Upper lobe of left lung (tissue), 6 donors: ENCODE results near the gene CTBP2. TPM values are rescaled to one million over a fixed set of nuclear protein-coding genes. Genes with fewer than 3 reads are reported as not detected.

ENCODE experiments used
- ATAC-seq, 2 donors: fragments of 200-7000 bp; cut with Tn5 transposase; one replicate each; pipeline ENCODE4 v1.9.1; 2022; ENCODE audit warnings: mild to moderate bottlenecking in 2 of 2, moderate library complexity in 2 of 2; ENCODE audit not compliant: low FRiP score in 2 of 2
- DNase-seq, 2 donors: peaks; one replicate each; pipeline ENCODE4 v3.0.0-alpha.2; 2019 to 2020
- H3K27ac ChIP-seq, 4 donors: fragments of 200-600 bp; sonication (generic); one replicate each; pipeline ENCODE4 v1.5.1; 2016 to 2019
- H3K27me3 ChIP-seq, 4 donors: fragments of 200-600 bp; sonication (generic); one replicate each; pipeline ENCODE4 v1.5.1; 2017 to 2019
- H3K36me3 ChIP-seq, 4 donors: fragments of 200-600 bp; sonication (generic); one replicate each; pipeline ENCODE4 v1.5.1; 2016 to 2019
- H3K4me1 ChIP-seq, 4 donors: fragments of 200-600 bp; sonication (generic); one replicate each; pipeline ENCODE4 v1.5.1; 2018 to 2019
- H3K4me3 ChIP-seq, 4 donors: fragments of 200-600 bp; sonication (generic); one replicate each; pipeline ENCODE4 v1.5.1; 2017 to 2019; ENCODE audit warnings: mild to moderate bottlenecking in 2 of 4, moderate library complexity in 1 of 4
- H3K9me3 ChIP-seq, 4 donors: fragments of 200-600 bp; sonication (generic); one replicate each; pipeline ENCODE4 v1.5.1; 2018 to 2019
- EP300 ChIP-seq, 4 donors: sonication (generic); formaldehyde crosslinking; IDR thresholded peaks; one replicate each; pipeline ENCODE4 v1.5.1; 2017; ENCODE audit warnings: antibody characterized with exemption in 4 of 4, control low read depth in 2 of 4
- POLR2A ChIP-seq, 4 donors: fragments of 450-650 bp; IDR thresholded peaks; one replicate each; pipeline ENCODE4 v1.5.1; 2016 to 2017; ENCODE audit warnings: antibody characterized with exemption in 4 of 4, mild to moderate bottlenecking in 2 of 4
- POLR2AphosphoS5 ChIP-seq, 2 donors: sonication (generic); formaldehyde crosslinking; IDR thresholded peaks; one replicate each; pipeline ENCODE4 v1.5.1; 2017; ENCODE audit warnings: antibody characterized with exemption in 2 of 2
- WGBS, 2 donors: methylation state at CpG; one replicate each; pipeline ENCODE4 v1.1.5; 2017 to 2018; 5-methylcytosine and 5-hydroxymethylcytosine counted together
- total RNA-seq, 6 donors: library from RNA; depleted of rRNA in 4 of 6; stranded (reverse); fragments of >200 nt in 4 of 6; gene quantifications; one replicate each; pipeline versions ENCODE4 v1.1.0 to v1.2.1, GENCODE V29; 2016 to 2021
- TF ChIP-seq, protein P1 (sequence below), 6 experiments: fragments of 450-650 bp in 4 of 6; fragments of 200-600 bp in 2 of 6; sonication (generic) in 2 of 6; IDR thresholded peaks; one replicate each; pipeline ENCODE4 v1.5.1; 2016 to 2019; ENCODE audit warnings: antibody characterized with exemption in 6 of 6
- donor health status: DM: no; HTN: no; CAD: no; lungs with moderate emphysema.
- donor health status: DM: no; HTN: yes; CAD: no; lungs with severe emphysema.

CTBP2 gene
- total RNA-seq, 6 donors from 2014 or later: 47.1 to 82.5 (median 59.7) TPM

DNA sequence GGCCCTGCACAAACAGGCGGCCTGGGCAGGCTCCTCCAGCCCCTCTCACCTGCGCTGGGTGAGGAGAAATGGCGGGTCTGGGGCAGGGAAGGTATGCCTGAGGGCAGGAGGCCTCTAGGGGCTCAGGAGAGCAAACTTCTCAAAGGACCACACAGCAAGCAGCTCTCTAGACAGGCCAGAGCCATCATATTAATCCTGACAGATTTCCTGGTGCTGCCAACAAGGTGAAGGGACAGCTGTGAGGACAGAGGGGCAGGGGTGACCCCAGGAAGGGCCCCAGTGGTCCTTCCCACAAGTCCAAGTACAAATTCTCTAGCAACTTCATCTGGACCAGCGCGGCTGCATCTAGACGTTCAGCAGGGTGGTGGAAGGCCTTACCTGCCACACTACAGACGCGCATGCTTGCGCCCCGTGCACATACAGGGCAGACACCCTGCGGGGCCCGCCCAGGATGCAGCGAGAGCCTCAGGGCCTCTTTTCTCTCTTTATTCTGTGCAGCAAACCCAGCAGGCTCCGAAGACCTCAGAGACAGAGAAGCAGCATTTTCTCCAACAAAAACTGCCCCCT, 156.4 kb downstream of the CTBP2 start:
- peaks cover 6 to 69% (median 44%) of the 10 kb centered on the region in 4 donors for H3K36me3 ChIP-seq
- peak; percentile 11 to 49 for DNase-seq
- WGBS, 2 donors: 93 to 97% methylated on average over 8 to 14 of the region's 14 CpGs

DNA sequence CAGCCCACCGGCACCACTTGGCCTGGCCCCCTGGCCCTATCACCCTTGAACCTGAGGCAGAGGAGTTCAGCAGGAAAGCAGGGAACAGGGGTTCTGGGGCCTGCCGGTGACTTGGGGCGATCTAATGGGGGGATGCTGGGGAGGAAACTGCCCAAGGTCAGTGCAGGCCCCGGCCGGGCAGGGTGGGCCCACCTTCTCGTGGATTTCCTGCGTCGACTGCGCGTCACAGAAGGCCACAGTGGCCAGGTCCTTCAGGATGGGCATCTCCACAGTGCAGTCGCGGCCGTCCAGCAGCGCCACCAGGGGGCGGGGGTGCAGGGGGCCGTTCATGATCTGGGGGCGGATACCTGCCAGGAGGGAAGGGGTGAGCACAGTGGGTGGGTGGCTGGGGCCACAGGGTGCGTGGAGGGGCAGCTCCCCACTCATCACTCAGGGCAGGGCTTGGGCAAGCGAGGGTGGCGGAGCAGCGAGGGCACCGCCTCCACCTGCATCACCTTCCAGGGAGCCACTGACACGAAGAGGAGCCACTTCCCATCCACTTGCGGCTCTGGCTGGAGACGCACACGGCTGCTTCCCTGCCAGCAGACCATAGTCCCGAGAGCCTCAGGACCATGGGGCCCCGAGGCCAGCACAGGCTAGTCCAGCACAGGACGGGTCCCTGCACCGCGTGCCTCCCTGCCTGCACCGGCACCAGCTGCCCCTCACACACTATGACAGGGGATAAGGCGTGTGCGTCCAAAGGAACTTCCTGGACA, 157.0 kb downstream of the CTBP2 start:
- H3K27me3 ChIP-seq: no peaks in the 10 kb centered on the region
- DNase-seq: peak; percentile 17 to 72
- H3K9me3 ChIP-seq: no peaks in the 10 kb centered on the region
- no peak overlapping the region for H3K4me3 ChIP-seq
- H3K4me1 ChIP-seq: peaks cover 33 to 54% (median 38%) of the 10 kb centered on the region in 4 donors
- TF ChIP-seq EP300 (IDR thresholded peaks at IDR 0.05) (no peak), POLR2AphosphoS5 (IDR thresholded peaks at IDR 0.05) (no peak)
- TF ChIP-seq, protein P1, sequence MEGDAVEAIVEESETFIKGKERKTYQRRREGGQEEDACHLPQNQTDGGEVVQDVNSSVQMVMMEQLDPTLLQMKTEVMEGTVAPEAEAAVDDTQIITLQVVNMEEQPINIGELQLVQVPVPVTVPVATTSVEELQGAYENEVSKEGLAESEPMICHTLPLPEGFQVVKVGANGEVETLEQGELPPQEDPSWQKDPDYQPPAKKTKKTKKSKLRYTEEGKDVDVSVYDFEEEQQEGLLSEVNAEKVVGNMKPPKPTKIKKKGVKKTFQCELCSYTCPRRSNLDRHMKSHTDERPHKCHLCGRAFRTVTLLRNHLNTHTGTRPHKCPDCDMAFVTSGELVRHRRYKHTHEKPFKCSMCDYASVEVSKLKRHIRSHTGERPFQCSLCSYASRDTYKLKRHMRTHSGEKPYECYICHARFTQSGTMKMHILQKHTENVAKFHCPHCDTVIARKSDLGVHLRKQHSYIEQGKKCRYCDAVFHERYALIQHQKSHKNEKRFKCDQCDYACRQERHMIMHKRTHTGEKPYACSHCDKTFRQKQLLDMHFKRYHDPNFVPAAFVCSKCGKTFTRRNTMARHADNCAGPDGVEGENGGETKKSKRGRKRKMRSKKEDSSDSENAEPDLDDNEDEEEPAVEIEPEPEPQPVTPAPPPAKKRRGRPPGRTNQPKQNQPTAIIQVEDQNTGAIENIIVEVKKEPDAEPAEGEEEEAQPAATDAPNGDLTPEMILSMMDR (IDR thresholded peaks at IDR 0.05): no peak
- 87 to 93% methylated on average over 14 to 34 of the region's 34 CpGs for WGBS, 2 donors
- no peak for ATAC-seq
- no peak overlapping the region for H3K27ac ChIP-seq
- H3K36me3 ChIP-seq: peaks cover 6 to 74% (median 50%) of the 10 kb centered on the region in 4 donors

More for the DNA sequence above, 156.4 kb downstream of the CTBP2 start:
- ATAC-seq: no peak
- TF ChIP-seq POLR2A (IDR thresholded peaks at IDR 0.05): no peak
- TF ChIP-seq, protein P1 (IDR thresholded peaks at IDR 0.05): no peak
- TF ChIP-seq EP300 (IDR thresholded peaks at IDR 0.05): no peak
- TF ChIP-seq POLR2AphosphoS5 (IDR thresholded peaks at IDR 0.05): no peak
- Histone ChIP-seq H3K27me3 (no peaks in the 10 kb centered on the region), H3K4me1 (peaks cover 29 to 56% (median 36%) of the 10 kb centered on the region in 4 donors), H3K27ac (no peak overlapping the region), H3K9me3 (no peaks in the 10 kb centered on the region), H3K4me3 (no peak overlapping the region)

DNA sequence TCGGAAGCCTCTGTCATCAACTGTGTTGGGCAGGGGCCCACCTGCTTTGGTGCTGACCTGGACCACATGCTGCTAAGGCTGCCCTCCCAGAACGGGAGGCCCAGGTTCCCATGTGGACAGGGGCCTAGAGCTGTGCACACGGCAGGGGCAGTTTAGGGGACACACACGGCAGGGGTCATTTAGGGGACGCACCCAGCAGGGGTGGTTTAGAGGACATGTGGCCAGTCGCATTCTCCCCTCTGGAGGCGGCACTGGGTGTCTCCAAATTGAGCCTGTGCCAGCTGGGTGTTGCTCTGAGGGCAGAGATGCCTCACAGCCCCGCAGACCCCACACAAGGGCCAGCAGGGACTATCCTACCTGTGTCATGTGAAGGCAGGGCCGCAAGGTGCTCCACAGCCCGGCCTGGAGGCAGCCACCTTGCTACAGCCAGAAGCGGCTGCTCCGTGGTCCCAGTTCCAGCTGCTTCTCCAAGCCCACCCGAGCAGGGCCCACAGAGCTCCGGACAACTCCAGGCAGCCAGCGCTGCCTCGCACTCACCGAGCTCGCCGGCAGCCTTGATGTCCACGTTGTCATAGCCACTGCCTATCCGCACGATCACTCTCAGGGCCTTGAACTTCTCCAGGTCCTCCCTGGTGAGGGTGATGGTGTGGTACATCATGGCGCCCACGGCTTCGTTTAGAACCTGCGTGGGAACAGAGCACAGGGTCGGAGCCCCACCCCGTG, 157.8 kb downstream of the CTBP2 start:
- Histone ChIP-seq H3K27me3 (no peaks in the 10 kb centered on the region), H3K9me3 (no peaks in the 10 kb centered on the region), H3K36me3 (peaks cover 10 to 82% (median 57%) of the 10 kb centered on the region in 4 donors), H3K4me3 (no peak overlapping the region), H3K4me1 (peaks cover 32 to 46% (median 36%) of the 10 kb centered on the region in 4 donors), H3K27ac (peak overlapping the region in 2 of 4 donors; percentile 42 to 72)
- DNase-seq (peak; percentile 14 to 71), ATAC-seq (no peak)
- TF ChIP-seq EP300 (IDR thresholded peaks at IDR 0.05): no peak
- TF ChIP-seq, protein P1 (IDR thresholded peaks at IDR 0.05): no peak
- TF ChIP-seq POLR2A (IDR thresholded peaks at IDR 0.05): no peak
- no peak for TF ChIP-seq POLR2AphosphoS5 (IDR thresholded peaks at IDR 0.05)
- WGBS, 2 donors: 91 to 92% methylated on average over 15 to 28 of the region's 28 CpGs

DNA sequence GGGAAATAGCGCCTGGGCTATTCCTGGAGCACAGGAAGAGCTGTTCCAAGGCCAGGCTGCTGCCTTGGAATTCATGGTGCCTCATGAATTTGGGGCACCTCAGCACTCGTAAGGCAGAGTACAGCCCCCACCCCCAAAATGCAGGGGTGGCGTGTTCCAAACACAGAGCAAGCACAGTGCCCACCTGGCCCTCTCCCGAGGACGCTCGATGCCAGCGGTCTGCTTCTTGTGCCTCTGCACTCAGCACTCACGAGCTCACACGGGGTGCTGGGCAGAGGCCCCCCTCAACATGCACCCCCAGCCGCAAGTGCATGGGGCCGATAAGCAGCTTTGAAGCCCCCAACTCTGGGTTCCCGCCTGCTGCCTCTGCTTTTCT, 158.3 kb downstream of the CTBP2 start:
- no peak for ATAC-seq

More for the DNA sequence above, 158.3 kb downstream of the CTBP2 start:
- DNase-seq: peak; percentile 13 to 46
- Histone ChIP-seq H3K27ac (peak overlapping the region; percentile 16 to 72 (median 67)), H3K4me3 (no peak overlapping the region), H3K27me3 (no peaks in the 10 kb centered on the region), H3K9me3 (no peaks in the 10 kb centered on the region), H3K36me3 (peaks cover 16 to 85% (median 62%) of the 10 kb centered on the region in 4 donors), H3K4me1 (peaks cover 27 to 41% (median 36%) of the 10 kb centered on the region in 4 donors)
- WGBS, 2 donors: 53 to 88% methylated on average over 4 to 8 of the region's 12 CpGs
- TF ChIP-seq, protein P1 (IDR thresholded peaks at IDR 0.05): no peak
- TF ChIP-seq EP300 (IDR thresholded peaks at IDR 0.05) (no peak), POLR2A (IDR thresholded peaks at IDR 0.05) (no peak), POLR2AphosphoS5 (IDR thresholded peaks at IDR 0.05) (no peak)
